HCT116 (cell line): ENCODE data around the gene APLF. TPM values are rescaled to one million over a fixed set of nuclear protein-coding genes. Genes with fewer than 3 reads are reported as not detected.

Experiments
- ATAC-seq: fragments of 200-7000 bp; cut with Tn5 transposase; 2 replicates; pipeline ENCODE4 v1.9.1; 2020; ENCODE audit warnings: mild to moderate bottlenecking, moderate library complexity
- BruUV-seq: library from RNA; stranded (reverse); fragments of 400-500 nt; replicated peaks from 2 replicates; lab custom pipeline; 2021; lab: Mats Ljungman, UMichigan
- CTCF ChIA-PET: fragments of 300-600 bp; sonication (Branson Sonifier 250); formaldehyde crosslinking; loops from one replicate; lab custom pipeline; 2021; ENCODE audit warnings: antibody characterized with exemption; lab: Charles Lee
- POLR2A ChIA-PET: fragments of 300-600, 350-600 bp; sonication (Branson Sonifier 250); formaldehyde crosslinking; loops from one replicate; lab custom pipeline; 2021; ENCODE audit warnings: antibody characterized with exemption; lab: Charles Lee
- RAD21 ChIA-PET, 2 experiments: fragments of 300-600 bp; sonication (Branson Sonifier 250); formaldehyde crosslinking; loops; one replicate each; lab custom pipeline; 2023; ENCODE audit warnings: low total read pairs in 2 of 2; ENCODE audit not compliant: uncharacterized antibody in 2 of 2, unreplicated experiment in 2 of 2, low non-redundant PET in 1 of 2; lab: Charles Lee
- DNase-seq: peaks from one replicate; pipeline ENCODE4 v3.0.0-alpha.2; 2010; ENCODE audit warnings: low read depth, low spot score
- H2AFZ ChIP-seq: fragments of 200-600 bp; shearing (Covaris generic), sonication (generic); 2 replicates; pipeline ENCODE4 v1.6.1; 2017; ENCODE audit warnings: low read depth, mixed run types, mixed read lengths, antibody characterized with exemption, low read length; ENCODE audit not compliant: poor library complexity, severe bottlenecking
- H3K27ac ChIP-seq: 2 replicates; pipeline ENCODE4 v1.5.1; 2012; ENCODE audit warnings: low read depth, low read length
- H3K27me3 ChIP-seq: fragments of 200-600 bp; sonication (generic); 2 replicates; pipeline ENCODE4 v1.6.1; 2016; ENCODE audit warnings: mixed run types, low read length, mixed read lengths; ENCODE audit not compliant: insufficient read depth
- H3K36me3 ChIP-seq, 2 experiments: fragments of 200-500 bp in 1 of 2; fragments of 200-600 bp in 1 of 2; sonication (Bioruptor generic) in 1 of 2; sonication (generic) in 1 of 2; 2 replicates each; pipeline versions ENCODE4 v1.5.1 to v1.6.1; 2014 to 2016; ENCODE audit warnings: low read length in 2 of 2, inconsistent platforms in 1 of 2, mixed read lengths in 1 of 2, mixed run types in 1 of 2; ENCODE audit not compliant: insufficient read depth in 2 of 2, control insufficient read depth in 1 of 2
- H3K4me1 ChIP-seq, 2 experiments: fragments of 200-600 bp in 1 of 2; sonication (generic) in 1 of 2; 2 replicates each; pipeline versions ENCODE4 v1.5.1 to v1.6.1; 2012 to 2017; ENCODE audit warnings: low read length in 2 of 2, inconsistent platforms in 1 of 2, mild to moderate bottlenecking in 1 of 2, mixed read lengths in 1 of 2, mixed run types in 1 of 2, moderate library complexity in 1 of 2; ENCODE audit not compliant: insufficient read depth in 2 of 2, control insufficient read depth in 1 of 2
- H3K4me2 ChIP-seq: fragments of 200-600 bp; sonication (generic); 2 replicates; pipeline ENCODE4 v1.6.1; 2017; ENCODE audit warnings: mixed run types, low read length, mixed read lengths
- H3K4me3 ChIP-seq, 2 experiments: fragments of 200-600 bp in 1 of 2; sonication (generic) in 1 of 2; replicated peaks in 1 of 2; 2 replicates each; pipeline ENCODE4 v1.5.1; 2011 to 2016; ENCODE audit warnings: low read length in 2 of 2, control low read depth in 1 of 2, low read depth in 1 of 2, mild to moderate bottlenecking in 1 of 2, mixed read lengths in 1 of 2, mixed run types in 1 of 2
- H3K79me2 ChIP-seq: fragments of 200-600 bp; sonication (generic); 2 replicates; pipeline ENCODE4 v1.6.1; 2017; ENCODE audit warnings: mild to moderate bottlenecking, mixed run types, low read length, moderate library complexity, mixed read lengths; ENCODE audit not compliant: insufficient read depth
- H3K9ac ChIP-seq: fragments of 200-600 bp; sonication (generic); 2 replicates; pipeline ENCODE4 v1.6.1; 2016; ENCODE audit warnings: low read length, mixed read lengths
- H3K9me2 ChIP-seq: fragments of 200-600 bp; sonication (generic), shearing (Covaris generic); 2 replicates; pipeline ENCODE4 v1.6.1; 2017; ENCODE audit warnings: mixed run types, mild to moderate bottlenecking, moderate library complexity; ENCODE audit not compliant: insufficient read depth
- H3K9me3 ChIP-seq, 2 experiments: fragments of 200-500 bp in 1 of 2; fragments of 200-600 bp in 1 of 2; sonication (Bioruptor generic) in 1 of 2; sonication (generic) in 1 of 2; 2 replicates each; pipeline ENCODE4 v1.6.1; 2014 to 2017; ENCODE audit warnings: low read length in 2 of 2, mixed read lengths in 2 of 2, inconsistent platforms in 1 of 2, low read depth in 1 of 2, mild to moderate bottlenecking in 1 of 2, mixed run types in 1 of 2, moderate library complexity in 1 of 2; ENCODE audit not compliant: control insufficient read depth in 1 of 2, insufficient read depth in 1 of 2
- H4K20me1 ChIP-seq: fragments of 200-600 bp; sonication (generic), shearing (Covaris generic); 2 replicates; pipeline ENCODE4 v1.6.1; 2017; ENCODE audit warnings: mixed run types, mild to moderate bottlenecking, moderate library complexity; ENCODE audit not compliant: insufficient read depth
- ATF3 ChIP-seq: IDR thresholded peaks from 2 replicates; pipeline ENCODE4 v1.6.1; 2012
- CBX3 ChIP-seq: IDR thresholded peaks from 2 replicates; pipeline ENCODE4 v1.6.1; 2012; ENCODE audit warnings: low read depth
- EZH2phosphoT487 ChIP-seq: fragments of 200-600 bp; IDR thresholded peaks from 2 replicates; pipeline ENCODE4 v1.6.1; 2018; ENCODE audit warnings: antibody characterized with exemption, borderline replicate concordance
- FOSL1 ChIP-seq: IDR thresholded peaks from 2 replicates; pipeline ENCODE4 v1.6.1; 2012; ENCODE audit warnings: low read depth
- JUND ChIP-seq: IDR thresholded peaks from 2 replicates; pipeline ENCODE4 v1.6.1; 2012
- MAX ChIP-seq: IDR thresholded peaks from 2 replicates; pipeline ENCODE4 v1.6.1; 2012
- POLR2A ChIP-seq: IDR thresholded peaks from 2 replicates; pipeline ENCODE4 v1.7.0; 2011; ENCODE audit warnings: borderline replicate concordance; ENCODE audit not compliant: insufficient read depth, insufficient read length; ENCODE audit errors: extremely low read depth
- SRF ChIP-seq: IDR thresholded peaks from 2 replicates; pipeline ENCODE4 v1.6.1; 2012; ENCODE audit warnings: low read depth
- YY1 ChIP-seq: IDR thresholded peaks from 2 replicates; pipeline ENCODE4 v1.6.1; 2011; ENCODE audit warnings: low read length, low read depth, moderate library complexity, mild to moderate bottlenecking; ENCODE audit not compliant: insufficient replicate concordance; ENCODE audit errors: extremely low read depth
- ZNF274 ChIP-seq: fragments of 200-500 bp; sonication (Bioruptor generic); IDR thresholded peaks from 2 replicates; pipeline ENCODE4 v1.6.1; 2014; ENCODE audit warnings: mild to moderate bottlenecking, low read depth, low read length, inconsistent platforms
- intact Hi-C: fragments of 100-400 bp; cut with micrococcal nuclease; formaldehyde crosslinking; loops from 2 replicates; pipeline ENCODE4 v1.10.0; 2022
- total RNA-seq: library from RNA; stranded (reverse); gene quantifications from one replicate; pipeline ENCODE4 v1.2.1, GENCODE V29; 2021; ENCODE audit not compliant: unreplicated experiment
- TF ChIP-seq, protein P1 (sequence below): IDR thresholded peaks from 2 replicates; pipeline ENCODE4 v1.6.1; 2012; ENCODE audit warnings: low read depth

The APLF gene
- total RNA-seq, 1 experiment from 2014 or later = 1.6 TPM

DNA sequence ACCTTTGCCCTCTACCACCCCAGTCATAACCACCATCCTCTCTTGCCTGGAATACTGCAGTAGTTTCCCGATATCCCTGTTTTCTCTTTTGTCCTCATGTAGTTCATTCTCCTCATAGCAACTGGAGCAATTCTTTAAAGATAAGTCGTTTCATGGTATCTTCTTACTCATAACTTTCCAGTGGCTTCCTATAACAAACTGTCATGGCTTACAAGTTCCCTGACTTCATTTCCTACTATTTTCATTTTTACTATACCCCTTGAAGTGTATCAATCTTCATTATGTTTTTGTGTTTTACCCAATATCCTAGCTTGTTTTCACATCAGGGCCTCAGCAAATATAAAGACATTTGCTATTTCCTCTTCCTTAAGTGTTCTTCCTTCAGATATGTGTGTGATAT, 92.3 kb downstream of the APLF start:
- TF ChIP-seq JUND = no peak
- no peak for TF ChIP-seq CBX3
- no peak for TF ChIP-seq MAX
- TF ChIP-seq EZH2phosphoT487 = no peak
- no peak for TF ChIP-seq ZNF274
- no peak for TF ChIP-seq SRF
- no peak for TF ChIP-seq YY1
- TF ChIP-seq ATF3 = no peak
- no peak for TF ChIP-seq FOSL1
- no peak for TF ChIP-seq POLR2A
- TF ChIP-seq, protein P1, sequence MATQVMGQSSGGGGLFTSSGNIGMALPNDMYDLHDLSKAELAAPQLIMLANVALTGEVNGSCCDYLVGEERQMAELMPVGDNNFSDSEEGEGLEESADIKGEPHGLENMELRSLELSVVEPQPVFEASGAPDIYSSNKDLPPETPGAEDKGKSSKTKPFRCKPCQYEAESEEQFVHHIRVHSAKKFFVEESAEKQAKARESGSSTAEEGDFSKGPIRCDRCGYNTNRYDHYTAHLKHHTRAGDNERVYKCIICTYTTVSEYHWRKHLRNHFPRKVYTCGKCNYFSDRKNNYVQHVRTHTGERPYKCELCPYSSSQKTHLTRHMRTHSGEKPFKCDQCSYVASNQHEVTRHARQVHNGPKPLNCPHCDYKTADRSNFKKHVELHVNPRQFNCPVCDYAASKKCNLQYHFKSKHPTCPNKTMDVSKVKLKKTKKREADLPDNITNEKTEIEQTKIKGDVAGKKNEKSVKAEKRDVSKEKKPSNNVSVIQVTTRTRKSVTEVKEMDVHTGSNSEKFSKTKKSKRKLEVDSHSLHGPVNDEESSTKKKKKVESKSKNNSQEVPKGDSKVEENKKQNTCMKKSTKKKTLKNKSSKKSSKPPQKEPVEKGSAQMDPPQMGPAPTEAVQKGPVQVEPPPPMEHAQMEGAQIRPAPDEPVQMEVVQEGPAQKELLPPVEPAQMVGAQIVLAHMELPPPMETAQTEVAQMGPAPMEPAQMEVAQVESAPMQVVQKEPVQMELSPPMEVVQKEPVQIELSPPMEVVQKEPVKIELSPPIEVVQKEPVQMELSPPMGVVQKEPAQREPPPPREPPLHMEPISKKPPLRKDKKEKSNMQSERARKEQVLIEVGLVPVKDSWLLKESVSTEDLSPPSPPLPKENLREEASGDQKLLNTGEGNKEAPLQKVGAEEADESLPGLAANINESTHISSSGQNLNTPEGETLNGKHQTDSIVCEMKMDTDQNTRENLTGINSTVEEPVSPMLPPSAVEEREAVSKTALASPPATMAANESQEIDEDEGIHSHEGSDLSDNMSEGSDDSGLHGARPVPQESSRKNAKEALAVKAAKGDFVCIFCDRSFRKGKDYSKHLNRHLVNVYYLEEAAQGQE = no peak
- H3K27ac ChIP-seq = no peak overlapping the region
- BruUV-seq = no TSS peak
- no peak overlapping the region for H3K4me3 ChIP-seq
- H3K4me2 ChIP-seq = no peak overlapping the region
- no peaks in the 10 kb centered on the region for H3K27me3 ChIP-seq
- no peak overlapping the region for H3K9ac ChIP-seq
- intact Hi-C loops = no loop called here
- ATAC-seq (no peak), DNase-seq (no peak)
- ChIA-PET POLR2A (no interaction called here), RAD21 (no interaction called here), CTCF (interaction anchor here (1.0 kb wide), 1 partner anchor 36 kb away, joined by 3 read pairs; no protein-coding TSS in a partner anchor)
- H3K4me1 ChIP-seq = no peaks in the 10 kb centered on the region
- H3K9me3 ChIP-seq = no peaks in the 10 kb centered on the region
- no peaks in the 10 kb centered on the region for H4K20me1 ChIP-seq
- H3K79me2 ChIP-seq = no peaks in the 10 kb centered on the region
- no peak overlapping the region for H2AFZ ChIP-seq
- no peaks in the 10 kb centered on the region for H3K9me2 ChIP-seq
- H3K36me3 ChIP-seq = no peaks in the 10 kb centered on the region
